Mesodermal cell (in vitro differentiated cells): ENCODE measurements around the gene LHFPL6.

ENCODE experiments used
- H3K27ac ChIP-seq: 2 replicates; pipeline ENCODE4 v1.7.0; 2013; ENCODE audit warnings: mild to moderate bottlenecking, low read depth, low read length, moderate library complexity; ENCODE audit not compliant: severe bottlenecking
- H3K36me3 ChIP-seq: 2 replicates; pipeline ENCODE4 v1.7.1; 2013; ENCODE audit warnings: mild to moderate bottlenecking, low read length, moderate library complexity; ENCODE audit not compliant: control insufficient read depth, insufficient read depth
- H3K4me1 ChIP-seq: one replicate; pipeline ENCODE4 v1.7.1; 2013; ENCODE audit warnings: mild to moderate bottlenecking, low read length; ENCODE audit not compliant: insufficient read depth, control insufficient read depth, poor library complexity, severe bottlenecking
- H3K4me3 ChIP-seq: 2 replicates; pipeline ENCODE4 v1.7.0; 2013; ENCODE audit warnings: low read length, control low read depth, mild to moderate bottlenecking; ENCODE audit not compliant: insufficient read depth, poor library complexity, severe bottlenecking; ENCODE audit errors: extremely low read depth
- H3K9me3 ChIP-seq: 2 replicates; pipeline ENCODE4 v1.7.1; 2013; ENCODE audit warnings: mild to moderate bottlenecking, low read length, moderate library complexity; ENCODE audit not compliant: control insufficient read depth
- whole genome bisulfite sequencing, 2 experiments: methylation state at CpG; one replicate each; pipeline ENCODE4 v1.1.5; 2013; ENCODE audit warnings: missing lambda C conversion rate in 2 of 2; ENCODE audit not compliant: insufficient coverage in 2 of 2; 5-methylcytosine and 5-hydroxymethylcytosine counted together

The LHFPL6 gene

GRCh38 chr13:39496506-39496905, 106.5 kb downstream of the LHFPL6 start:
- Histone ChIP-seq H3K27ac (no peak overlapping the region), H3K36me3 (no peaks in the 10 kb centered on the region), H3K4me1 (peaks cover 16% of the 10 kb centered on the region), H3K4me3 (no peak overlapping the region), H3K9me3 (no peaks in the 10 kb centered on the region)

- Histone ChIP-seq H3K27ac (no peak overlapping the region), H3K4me3 (no peak overlapping the region), H3K9me3 (no peaks in the 10 kb centered on the region), H3K36me3 (no peaks in the 10 kb centered on the region), H3K4me1 (peaks cover 30% of the 10 kb centered on the region)
- WGBS, 2 experiments = 100% methylated on average over 1 of the region's 3 CpGs; no CpG with 5 or more reads in 1 of the 2 experiments
These were observed 108.4 kb downstream of the LHFPL6 start for GRCh38 chr13:39494633-39495032.

DNA sequence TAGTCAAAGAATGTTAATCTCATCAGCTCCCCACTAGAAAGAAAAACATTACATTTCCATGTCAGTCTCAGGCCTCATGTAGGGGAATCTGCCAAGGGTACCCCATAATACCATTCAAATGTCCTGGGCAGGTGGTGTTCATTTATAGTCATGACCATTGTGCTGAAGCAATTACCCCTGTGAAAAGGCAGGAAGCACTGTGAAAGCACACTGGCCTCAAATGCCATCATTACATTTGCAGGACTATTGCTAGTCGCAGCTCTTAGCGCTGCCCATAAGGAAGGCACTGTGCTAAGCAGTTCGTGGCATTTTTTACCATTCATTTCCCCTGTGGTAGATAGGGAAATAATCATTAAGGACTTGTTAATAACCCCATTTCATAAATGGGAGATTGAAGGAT, 109.0 kb downstream of the LHFPL6 start:
- 22% methylated on average over 2 of the region's 3 CpGs; no CpG with 5 or more reads in 1 of the 2 experiments for WGBS, 2 experiments
- no peaks in the 10 kb centered on the region for H3K9me3 ChIP-seq

DNA sequence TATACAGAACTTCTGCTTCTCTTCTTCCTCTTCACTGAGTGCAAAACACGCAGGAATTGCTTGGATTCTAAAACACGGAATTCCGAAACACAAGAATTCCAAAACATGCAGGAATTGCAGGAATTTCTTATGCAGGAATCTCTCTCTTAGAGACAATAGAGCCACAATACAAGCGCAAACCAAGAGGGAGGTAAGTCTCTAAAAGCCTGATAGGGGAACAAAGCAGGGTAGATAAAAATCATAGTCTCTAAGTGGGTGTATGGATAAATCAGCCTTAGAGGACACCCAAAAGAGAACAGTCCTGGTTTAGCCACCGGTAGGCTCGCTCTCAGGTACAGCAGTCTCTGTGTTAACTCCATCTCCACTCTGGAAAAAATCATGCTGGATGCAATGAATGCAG, 112.9 kb downstream of the LHFPL6 start:
- WGBS, 2 experiments = 8 to 10% methylated on average over 3 to 5 of the region's 6 CpGs
- H3K36me3 ChIP-seq = no peaks in the 10 kb centered on the region
- H3K27ac ChIP-seq = peak overlapping the region; percentile 55
- no peaks in the 10 kb centered on the region for H3K9me3 ChIP-seq
- peaks cover 33% of the 10 kb centered on the region for H3K4me1 ChIP-seq
- H3K4me3 ChIP-seq = no peak overlapping the region

More for the DNA sequence above, 109.0 kb downstream of the LHFPL6 start:
- Histone ChIP-seq H3K4me3 (no peak overlapping the region), H3K4me1 (peaks cover 35% of the 10 kb centered on the region), H3K27ac (no peak overlapping the region), H3K36me3 (no peaks in the 10 kb centered on the region)

- no peak overlapping the region for H3K27ac ChIP-seq
- peaks cover 43% of the 10 kb centered on the region for H3K4me1 ChIP-seq
- no peak overlapping the region for H3K4me3 ChIP-seq
- H3K36me3 ChIP-seq = no peaks in the 10 kb centered on the region
- no peaks in the 10 kb centered on the region for H3K9me3 ChIP-seq
These were observed 116.2 kb downstream of the LHFPL6 start for GRCh38 chr13:39486758-39487157.

DNA sequence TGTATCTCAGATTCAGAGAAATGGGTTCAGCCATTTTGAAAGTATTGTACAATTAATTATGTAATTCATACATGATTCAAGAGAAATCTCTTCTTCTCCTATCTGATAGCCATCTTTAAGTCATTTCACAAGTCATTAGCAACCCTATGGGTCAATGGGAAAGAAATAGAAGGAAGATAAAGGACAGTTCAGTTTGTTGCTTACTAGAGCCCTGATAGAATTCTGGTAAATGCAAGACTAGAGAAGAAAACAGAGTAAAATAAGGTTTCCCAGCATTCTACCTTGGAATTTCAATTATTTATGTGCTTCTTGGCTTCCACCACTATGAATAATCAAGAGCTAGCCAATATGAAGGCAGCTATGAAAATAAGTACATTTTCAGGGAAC, 117.7 kb downstream of the LHFPL6 start:
- peaks cover 31% of the 10 kb centered on the region for H3K4me1 ChIP-seq
- H3K4me3 ChIP-seq = no peak overlapping the region
- H3K9me3 ChIP-seq = no peaks in the 10 kb centered on the region
- no peaks in the 10 kb centered on the region for H3K36me3 ChIP-seq
- no peak overlapping the region for H3K27ac ChIP-seq

DNA sequence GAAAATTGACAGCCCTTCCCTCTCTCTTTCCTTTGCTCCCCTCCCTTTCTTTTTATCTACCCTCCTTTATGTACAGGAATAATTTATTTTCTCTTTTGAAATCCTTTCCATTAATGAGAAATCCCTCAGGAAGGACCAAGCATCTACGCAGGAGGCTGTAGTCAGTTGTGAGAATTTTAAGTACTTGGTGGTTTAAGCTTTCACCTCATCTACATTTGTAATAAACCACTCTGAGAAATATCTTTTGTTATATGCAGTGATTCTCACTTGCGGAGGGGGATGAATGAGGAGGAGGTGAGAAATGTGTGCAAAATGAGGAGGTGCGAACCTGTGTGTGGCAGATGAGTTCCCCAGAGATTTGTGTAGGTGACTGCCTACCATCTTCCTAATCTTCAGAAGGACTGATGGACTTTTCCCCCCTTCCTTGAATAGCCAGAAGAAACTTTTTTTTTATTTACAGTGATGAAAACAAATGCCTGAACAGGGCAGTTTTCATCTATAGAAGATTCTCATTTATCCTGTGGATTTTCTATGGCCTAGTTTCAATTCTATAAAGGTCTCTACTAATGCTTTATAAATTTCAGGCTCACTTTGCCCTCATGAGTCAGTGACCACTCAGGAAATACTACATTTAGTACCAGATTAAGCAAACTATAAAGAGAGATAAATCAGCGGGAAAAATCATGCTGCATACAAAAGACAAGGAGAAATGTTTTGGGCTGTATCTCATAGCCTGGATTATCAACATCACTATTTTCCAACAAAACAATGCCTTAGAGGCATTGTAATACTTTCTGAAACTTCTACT, 118.3 kb downstream of the LHFPL6 start:
- H3K36me3 ChIP-seq = no peaks in the 10 kb centered on the region
- H3K9me3 ChIP-seq = no peaks in the 10 kb centered on the region
- no peak overlapping the region for H3K27ac ChIP-seq
- H3K4me3 ChIP-seq = no peak overlapping the region
- H3K4me1 ChIP-seq = peaks cover 25% of the 10 kb centered on the region
- WGBS, 2 experiments = 67 to 100% methylated on average over 1 of the region's 4 CpGs

DNA sequence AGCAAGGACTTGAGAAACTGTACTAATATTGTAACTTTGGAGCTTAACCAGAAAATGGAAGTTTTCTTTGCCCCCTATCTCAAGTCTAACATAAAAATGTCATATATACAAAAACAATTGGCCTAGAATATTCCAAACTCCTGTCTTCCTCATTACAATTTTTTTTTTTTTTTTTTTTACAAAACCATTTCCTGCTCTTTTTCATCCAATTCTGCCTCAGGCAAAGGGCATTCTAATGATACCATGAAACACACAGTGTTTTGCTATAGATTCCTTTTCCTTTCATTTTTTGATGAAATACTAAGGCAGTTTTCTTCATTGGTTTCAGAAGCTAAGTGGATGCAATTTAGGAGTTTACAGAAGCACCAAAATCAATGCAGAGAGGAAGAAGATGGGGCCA, 119.7 kb downstream of the LHFPL6 start:
- H3K4me3 ChIP-seq = no peak overlapping the region
- peaks cover 19% of the 10 kb centered on the region for H3K4me1 ChIP-seq
- H3K9me3 ChIP-seq = no peaks in the 10 kb centered on the region
- H3K27ac ChIP-seq = no peak overlapping the region
- no peaks in the 10 kb centered on the region for H3K36me3 ChIP-seq

GRCh38 chr13:39481491-39481890, 121.5 kb downstream of the LHFPL6 start:
- Histone ChIP-seq H3K36me3 (no peaks in the 10 kb centered on the region), H3K4me3 (no peak overlapping the region), H3K9me3 (no peaks in the 10 kb centered on the region), H3K4me1 (peaks cover 19% of the 10 kb centered on the region), H3K27ac (no peak overlapping the region)
- no CpG with 5 or more reads among the region's 3 CpGs for WGBS, 2 experiments

DNA sequence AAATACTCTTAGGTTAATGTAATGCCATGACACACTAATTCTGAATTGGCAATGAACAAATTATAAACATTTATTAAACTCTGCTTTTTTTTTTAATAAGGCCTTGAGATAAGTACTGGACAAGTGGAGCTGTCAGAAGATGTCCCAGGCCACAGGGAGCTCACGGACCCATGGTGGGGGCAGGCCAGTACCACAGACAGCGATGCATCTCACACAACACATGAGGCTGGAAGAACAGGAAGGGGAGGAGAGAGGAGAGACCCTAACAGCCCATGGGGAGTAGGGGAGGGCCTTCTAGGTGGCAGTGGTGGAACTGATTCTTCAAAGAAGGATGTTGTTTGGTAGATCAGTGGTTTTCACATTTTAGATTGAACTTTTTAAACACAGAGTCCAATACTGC, 128.4 kb downstream of the LHFPL6 start:
- no peak overlapping the region for H3K4me3 ChIP-seq
- peaks cover 4% of the 10 kb centered on the region for H3K9me3 ChIP-seq
- peaks cover 7% of the 10 kb centered on the region for H3K36me3 ChIP-seq
- no peaks in the 10 kb centered on the region for H3K4me1 ChIP-seq
- no peak overlapping the region for H3K27ac ChIP-seq
- 83% methylated on average over 2 of the region's 2 CpGs; no CpG with 5 or more reads in 1 of the 2 experiments for WGBS, 2 experiments

- WGBS, 2 experiments = 100% methylated on average over 1 of the region's 3 CpGs; no CpG with 5 or more reads in 1 of the 2 experiments
- no peak overlapping the region for H3K4me3 ChIP-seq
- H3K36me3 ChIP-seq = peaks cover 7% of the 10 kb centered on the region
- no peaks in the 10 kb centered on the region for H3K4me1 ChIP-seq
- peaks cover 4% of the 10 kb centered on the region for H3K9me3 ChIP-seq
- H3K27ac ChIP-seq = no peak overlapping the region
These were observed 133.3 kb downstream of the LHFPL6 start for GRCh38 chr13:39469676-39470075.
